Naive thymus-derived CD8-positive, alpha-beta T cell (primary cell): ENCODE results near the gene CD300LB. TPM values are rescaled to one million over a fixed set of nuclear protein-coding genes. Genes with fewer than 3 reads are reported as not detected.
"Not testable (repeated sequence)": the region's sequence is repeated elsewhere in the genome, so short reads cannot be mapped to it uniquely, and the experiment has no call there.

Experiments used
- ATAC-seq, 2 donors: fragments of 150-1000 bp; cut with Tn5 transposase in 1 of 2; sonication (Bioruptor Pico), chemical (Tn5 transposase) in 1 of 2; 1 replicate in 1 of 2; 2 replicates in 1 of 2; pipeline ENCODE4 v1.10.0; 2021; ENCODE audit warnings: mild to moderate bottlenecking in 2 of 2, moderate library complexity in 2 of 2
- POLR2A ChIA-PET: fragments of 350-600 bp; sonication (Branson Sonifier 250); formaldehyde crosslinking; loops from one replicate; lab custom pipeline; 2021; ENCODE audit warnings: antibody characterized with exemption; lab: Charles Lee
- DNase-seq, 10 donors: peaks; one replicate each; pipeline versions ENCODE4 v3.0.0 to v3.0.0-alpha.2; 2020 to 2022
- H3K27ac Mint-ChIP-seq, 10 donors: one replicate each; pipeline ENCODE4 v1.8.0; 2020 to 2022; ENCODE audit warnings: mild to moderate bottlenecking in 10 of 10, mixed read lengths in 10 of 10, moderate library complexity in 4 of 10, inconsistent platforms in 1 of 10
- H3K27me3 Mint-ChIP-seq, 5 donors: one replicate each; pipeline ENCODE4 v1.8.0; 2021 to 2022; ENCODE audit warnings: mixed read lengths in 5 of 5
- H3K36me3 Mint-ChIP-seq, 3 donors: one replicate each; pipeline ENCODE4 v1.8.0; 2020 to 2022; ENCODE audit warnings: mixed read lengths in 3 of 3, mild to moderate bottlenecking in 2 of 3, inconsistent platforms in 1 of 3
- H3K4me1 Mint-ChIP-seq, 4 donors: one replicate each; pipeline ENCODE4 v1.8.0; 2021 to 2022; ENCODE audit warnings: mixed read lengths in 4 of 4
- H3K4me3 Mint-ChIP-seq, 10 donors: one replicate each; pipeline ENCODE4 v1.8.0; 2020 to 2022; ENCODE audit warnings: mild to moderate bottlenecking in 10 of 10, mixed read lengths in 10 of 10, moderate library complexity in 6 of 10, inconsistent platforms in 1 of 10
- H3K9me3 Mint-ChIP-seq, 9 donors: one replicate each; pipeline ENCODE4 v1.8.0; 2020 to 2022; ENCODE audit warnings: mixed read lengths in 9 of 9, mild to moderate bottlenecking in 3 of 9, inconsistent platforms in 1 of 9, moderate library complexity in 1 of 9
- polyA plus RNA-seq, 3 donors: library from polyadenylated mRNA; unstranded; fragments of 300-500 nt; fragmentation: Illumina TruSeq; gene quantifications; one replicate each; pipeline ENCODE4 v1.2.3, GENCODE V29; 2021
- total RNA-seq, 8 experiments: library from RNA in 2 of 8; stranded (reverse) in 2 of 8; gene quantifications; one replicate each; pipeline ENCODE4 v1.2.3 and lab custom pipeline; 2021 to 2026

CD300LB gene
- not detected for total RNA-seq
- polyA plus RNA-seq: under 1 TPM in 1 of 3 donors, not detected in 2; 0.22 TPM
- 0 to 0.08 (median 0) reads per million in 6 experiments for total RNA-seq (lab: John Stamatoyannopoulos, UW)

DNA sequence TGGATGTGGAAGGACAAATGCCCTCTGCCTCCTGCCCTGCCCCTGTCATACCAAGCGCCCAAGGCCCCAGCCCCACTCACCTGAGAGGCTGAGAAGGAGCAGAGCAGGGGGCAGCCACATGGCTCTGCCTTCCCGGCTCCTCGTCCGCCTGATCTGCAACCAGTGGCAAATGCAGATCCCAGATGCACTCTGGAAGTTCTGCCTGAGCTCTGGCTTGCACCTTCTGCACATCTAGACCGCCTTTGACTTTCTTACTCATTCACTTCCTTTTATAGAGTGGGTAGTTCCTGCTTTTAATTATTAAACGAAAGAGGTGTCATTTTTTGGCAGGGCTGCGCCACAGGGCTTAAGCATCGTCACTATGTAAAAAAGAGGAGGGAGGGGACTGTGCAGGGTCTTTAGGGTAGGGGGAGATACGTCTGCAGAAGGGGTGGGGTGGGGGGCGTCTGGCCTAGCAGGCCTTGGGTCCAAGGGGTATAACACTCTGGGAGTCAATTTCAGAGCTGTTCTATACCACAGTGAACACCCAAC is at the start of gene CD300LB:
TSS of gene CD300LB (minus strand) at position 245 of the 531 bp plus-strand sequence. CDS start at position 120, 125 bp downstream.
- no peak for ATAC-seq
- DNase-seq: no peak
- H3K27me3 Mint-ChIP-seq: peaks cover 9 to 45% (median 25%) of the 10 kb centered on the region in 5 donors
- POLR2A ChIA-PET: no interaction called here
- H3K4me3 Mint-ChIP-seq: peak within 1 kb of the TSS in 4 of 10 donors; percentile 2 to 83 (median 16)
- H3K4me1 Mint-ChIP-seq: peaks cover 5 to 32% (median 10%) of the 10 kb centered on the region in 4 donors
- peak within 1 kb of the TSS in 2 of 10 donors; percentile 22 to 61 for H3K27ac Mint-ChIP-seq
- H3K36me3 Mint-ChIP-seq: no peaks in the 10 kb centered on the region
- no peaks in the 10 kb centered on the region for H3K9me3 Mint-ChIP-seq

DNA sequence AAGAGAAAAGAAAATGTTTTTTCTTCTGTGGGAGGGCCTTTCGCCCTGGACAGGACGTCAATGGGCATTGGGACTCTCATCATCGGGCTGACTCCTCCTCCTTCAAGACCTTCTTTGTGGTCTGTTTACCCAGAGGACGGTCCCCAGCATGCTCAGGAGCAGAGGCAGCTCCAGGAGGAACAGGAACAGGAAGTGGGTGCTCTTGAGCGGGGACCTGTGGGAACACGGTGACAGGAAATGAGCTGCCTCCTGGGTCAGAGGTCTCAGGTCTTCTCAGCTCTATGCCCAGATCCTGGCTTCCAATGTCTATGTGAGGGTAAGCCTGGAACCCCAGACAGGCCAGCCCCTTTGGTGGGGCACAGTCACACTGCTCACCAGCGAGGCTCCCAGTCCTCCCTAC is 48.6 kb upstream of the CD300LB start:
- POLR2A ChIA-PET: no interaction called here
- H3K36me3 Mint-ChIP-seq: no peaks in the 10 kb centered on the region
- no peak for ATAC-seq
- peak overlapping the region in 3 of 10 donors; percentile 27 to 73 (median 40) for H3K27ac Mint-ChIP-seq
- DNase-seq: no peak
- H3K27me3 Mint-ChIP-seq: peaks cover 0 to 8% (median 3%) of the 10 kb centered on the region in 5 donors
- H3K4me3 Mint-ChIP-seq: peak overlapping the region in 3 of 10 donors; percentile 25 to 62 (median 55)
- peaks cover 0 to 4% (median 0%) of the 10 kb centered on the region in 9 donors for H3K9me3 Mint-ChIP-seq
- peaks cover 11 to 19% (median 15%) of the 10 kb centered on the region in 4 donors for H3K4me1 Mint-ChIP-seq

DNA sequence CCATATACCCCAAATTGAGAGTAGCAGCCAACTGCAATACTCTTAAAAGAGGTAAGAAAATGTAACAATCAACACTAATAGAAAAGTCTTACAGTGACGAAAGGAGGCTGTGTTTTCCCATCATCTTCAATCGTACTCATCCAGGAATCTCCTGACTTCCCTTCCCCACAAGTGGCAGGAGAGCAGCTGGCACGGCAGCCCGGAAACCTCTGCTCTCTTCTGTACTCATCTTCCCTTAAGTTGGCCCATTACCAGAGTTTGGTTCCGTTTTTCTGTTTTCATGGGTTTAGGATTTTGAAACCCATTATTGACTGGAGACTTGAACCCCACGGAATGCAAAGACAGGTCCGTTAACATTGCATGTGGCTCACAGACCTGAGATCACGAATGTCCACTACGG is 47.7 kb upstream of the CD300LB start:
- no peaks in the 10 kb centered on the region for H3K9me3 Mint-ChIP-seq
- H3K27ac Mint-ChIP-seq: peak overlapping the region in 1 of 10 donors; percentile 55
- peaks cover 0 to 6% (median 5%) of the 10 kb centered on the region in 5 donors for H3K27me3 Mint-ChIP-seq
- peaks cover 11 to 19% (median 15%) of the 10 kb centered on the region in 4 donors for H3K4me1 Mint-ChIP-seq
- H3K36me3 Mint-ChIP-seq: no peaks in the 10 kb centered on the region
- POLR2A ChIA-PET: no interaction called here
- H3K4me3 Mint-ChIP-seq: peak overlapping the region in 2 of 10 donors; percentile 2 to 32
- no peak for DNase-seq
- ATAC-seq: no peak

DNA sequence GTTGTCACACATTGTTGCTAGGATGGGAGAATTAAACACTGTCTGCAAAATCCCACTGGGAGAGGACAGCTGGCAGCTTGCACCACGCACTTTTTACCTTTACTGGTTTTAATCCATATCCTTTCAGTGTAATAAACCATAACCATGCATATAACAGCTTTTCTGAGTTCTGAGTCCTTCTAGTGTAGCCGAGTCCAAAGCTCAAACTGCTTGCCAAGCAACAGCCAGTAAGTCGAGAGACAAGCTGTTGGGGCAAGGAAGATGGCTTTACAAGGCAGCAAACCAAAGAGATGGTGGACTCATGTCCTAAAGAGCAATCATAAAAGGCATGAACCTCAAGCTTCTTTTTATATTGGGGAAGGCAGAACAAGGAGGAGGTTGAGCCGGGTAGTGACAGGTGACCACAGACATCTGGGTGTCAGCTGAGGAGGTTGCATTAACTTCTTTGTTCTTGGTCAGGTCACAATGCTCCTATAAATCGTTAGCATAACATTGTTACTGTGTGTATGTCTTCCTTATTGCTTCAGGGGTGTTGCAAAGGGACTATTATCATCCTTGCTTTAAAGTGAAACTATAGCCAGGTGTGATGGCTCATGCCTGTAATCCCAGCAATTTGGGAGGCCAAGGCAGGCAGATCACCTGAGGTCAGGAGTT is 43.3 kb upstream of the CD300LB start:
- POLR2A ChIA-PET: no interaction called here
- Mint-ChIP-seq H3K27me3 (peaks cover 5 to 13% (median 11%) of the 10 kb centered on the region in 5 donors), H3K27ac (no peak overlapping the region)

DNA sequence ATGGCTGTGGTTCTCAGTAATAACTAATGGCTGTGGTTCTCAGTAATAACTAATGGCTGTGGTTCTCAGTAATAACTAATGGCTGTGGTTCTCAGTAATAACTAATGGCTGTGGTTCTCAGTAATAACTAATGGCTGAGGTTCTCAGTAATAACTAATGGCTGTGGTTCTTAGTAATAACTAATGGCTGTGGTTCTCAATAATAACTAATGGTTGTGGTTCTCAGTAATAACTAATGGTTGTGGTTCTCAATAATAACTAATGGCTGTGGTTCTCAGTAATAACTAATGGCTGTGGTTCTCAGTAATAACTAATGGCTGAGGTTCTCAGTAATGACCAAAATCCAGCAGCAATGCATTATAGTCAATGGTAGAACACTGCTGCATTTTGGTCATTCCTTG is 42.4 kb upstream of the CD300LB start:
- H3K36me3 Mint-ChIP-seq, H3K27ac Mint-ChIP-seq, H3K4me3 Mint-ChIP-seq, ATAC-seq, DNase-seq, H3K4me1 Mint-ChIP-seq, POLR2A ChIA-PET, H3K9me3 Mint-ChIP-seq: not testable (repeated sequence)
- H3K27me3 Mint-ChIP-seq: peaks cover 11 to 23% (median 17%) of the 10 kb centered on the region in 5 donors

More for the DNA sequence above, 43.3 kb upstream of the CD300LB start:
- Mint-ChIP-seq H3K4me1 (peaks cover 4 to 7% (median 6%) of the 10 kb centered on the region in 4 donors), H3K9me3 (no peaks in the 10 kb centered on the region), H3K4me3 (no peak overlapping the region), H3K36me3 (peaks cover 0 to 3% (median 0%) of the 10 kb centered on the region in 3 donors)
- no peak for DNase-seq
- no peak for ATAC-seq

DNA sequence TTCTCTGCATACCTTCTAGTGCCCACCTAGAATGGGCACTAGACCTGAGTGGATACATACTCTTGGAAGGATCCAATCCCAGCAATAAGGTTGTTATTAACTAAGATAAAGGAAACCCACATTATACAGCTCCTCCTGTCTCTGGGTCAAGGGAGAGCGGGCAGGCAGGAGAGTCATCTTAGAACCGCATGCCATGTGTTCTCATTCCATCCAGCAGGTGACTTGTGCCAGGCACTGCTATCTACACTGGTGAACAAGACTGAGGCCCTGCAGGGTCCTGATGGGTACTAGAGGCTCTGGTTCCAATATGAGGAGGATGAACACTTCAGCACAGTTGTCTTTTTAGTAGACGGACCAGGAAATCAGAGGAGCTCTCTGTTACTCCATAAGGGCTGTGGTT is 41.9 kb upstream of the CD300LB start:
- no peak for DNase-seq
- ATAC-seq: no peak
- H3K4me3 Mint-ChIP-seq: no peak overlapping the region
- peaks cover 5 to 11% (median 8%) of the 10 kb centered on the region in 4 donors for H3K4me1 Mint-ChIP-seq
- H3K9me3 Mint-ChIP-seq: no peaks in the 10 kb centered on the region
- H3K27me3 Mint-ChIP-seq: peaks cover 16 to 28% (median 22%) of the 10 kb centered on the region in 5 donors
- H3K27ac Mint-ChIP-seq: no peak overlapping the region
- peaks cover 0 to 3% (median 0%) of the 10 kb centered on the region in 3 donors for H3K36me3 Mint-ChIP-seq
- POLR2A ChIA-PET: no interaction called here

DNA sequence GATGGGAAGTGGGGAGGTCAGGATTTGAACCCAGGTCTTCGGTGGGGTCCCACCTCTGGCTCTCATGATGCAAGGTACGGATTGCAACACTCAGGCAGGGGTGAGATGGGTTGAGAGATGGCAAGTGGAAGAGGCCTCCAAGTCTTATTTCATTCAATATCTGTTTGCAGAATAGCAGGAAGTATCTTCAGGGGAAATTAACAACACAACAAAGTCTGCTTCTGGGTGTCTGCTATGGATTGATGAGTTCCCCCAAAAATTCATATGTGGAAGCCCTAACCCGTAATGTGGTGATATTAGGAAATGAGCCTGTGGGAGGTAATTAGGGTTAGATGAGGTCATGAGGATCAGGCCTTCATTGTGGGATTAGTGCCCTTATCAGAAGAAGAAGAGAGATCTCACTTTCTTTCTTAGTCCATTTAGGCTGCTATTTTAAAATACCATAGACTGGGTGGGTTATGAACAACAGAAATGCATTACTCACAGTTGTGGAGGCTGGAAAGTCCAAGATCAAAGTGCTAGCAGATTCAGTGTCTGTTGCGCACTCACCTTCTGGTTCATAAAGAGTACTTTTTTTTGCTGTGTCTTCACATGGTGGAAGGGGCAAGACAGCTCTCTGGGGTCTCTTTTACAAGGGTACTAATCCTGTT is 40.5 kb upstream of the CD300LB start:
- POLR2A ChIA-PET: no interaction called here
- Mint-ChIP-seq H3K36me3 (peaks cover 0 to 3% (median 0%) of the 10 kb centered on the region in 3 donors), H3K9me3 (no peaks in the 10 kb centered on the region), H3K27ac (no peak overlapping the region), H3K27me3 (peaks cover 24 to 32% (median 28%) of the 10 kb centered on the region in 5 donors), H3K4me1 (peaks cover 5 to 11% (median 7%) of the 10 kb centered on the region in 4 donors), H3K4me3 (no peak overlapping the region)
- no peak for DNase-seq
- ATAC-seq: no peak

DNA sequence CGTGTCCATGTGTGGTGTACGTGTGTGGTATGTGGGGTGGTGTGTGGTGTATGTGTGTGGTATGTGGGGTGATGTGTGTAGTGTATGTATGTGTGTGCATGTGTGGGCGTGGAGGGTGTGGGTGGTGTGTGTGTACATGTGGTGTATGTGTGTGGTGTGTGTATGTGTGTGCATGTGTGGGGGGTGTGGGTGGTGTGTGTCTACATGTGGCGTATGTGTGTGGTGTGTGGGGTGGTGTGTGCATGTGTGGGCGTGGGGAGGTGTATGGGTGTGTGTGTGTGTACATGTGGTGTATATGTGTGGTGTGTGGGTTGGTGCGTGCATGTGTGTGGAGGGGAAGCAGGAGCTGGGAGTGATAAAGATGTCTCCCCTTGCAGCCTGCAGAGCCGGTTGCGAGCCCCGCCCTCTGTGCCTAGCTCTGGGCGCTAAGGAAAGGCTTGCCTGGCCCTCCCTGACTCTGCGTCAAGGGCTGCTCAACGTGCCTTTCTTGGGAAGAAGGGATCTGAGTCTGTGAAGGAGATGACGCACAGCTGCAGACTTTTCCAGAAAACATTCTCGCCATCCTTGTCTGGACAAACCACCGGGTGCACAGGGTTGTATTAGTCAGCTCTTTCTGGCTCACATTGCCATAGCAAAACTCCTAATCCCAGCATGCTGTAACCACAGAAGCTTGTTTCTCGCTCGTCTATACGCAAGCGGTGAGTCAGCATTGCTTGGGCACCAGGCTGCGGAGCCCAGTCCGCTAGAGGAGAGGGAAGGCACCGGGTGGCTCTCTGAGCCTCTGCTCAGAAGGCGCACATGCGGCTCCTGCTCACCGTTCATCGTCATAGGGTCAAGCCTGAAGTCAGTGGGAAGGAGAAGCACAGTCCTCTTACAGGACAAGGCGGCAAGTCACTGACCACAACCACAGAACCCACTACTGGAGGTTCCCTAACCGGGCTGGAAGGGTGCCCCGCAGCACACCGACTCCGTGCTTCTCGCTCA is 38.0 kb upstream of the CD300LB start:
- Mint-ChIP-seq H3K4me3 (no peak overlapping the region), H3K9me3 (no peaks in the 10 kb centered on the region), H3K27me3 (peaks cover 19 to 41% (median 32%) of the 10 kb centered on the region in 5 donors), H3K36me3 (peaks cover 0 to 3% (median 0%) of the 10 kb centered on the region in 3 donors), H3K4me1 (peaks cover 5 to 11% (median 7%) of the 10 kb centered on the region in 4 donors), H3K27ac (no peak overlapping the region)
- DNase-seq (no peak), ATAC-seq (no peak)
- POLR2A ChIA-PET: no interaction called here

DNA sequence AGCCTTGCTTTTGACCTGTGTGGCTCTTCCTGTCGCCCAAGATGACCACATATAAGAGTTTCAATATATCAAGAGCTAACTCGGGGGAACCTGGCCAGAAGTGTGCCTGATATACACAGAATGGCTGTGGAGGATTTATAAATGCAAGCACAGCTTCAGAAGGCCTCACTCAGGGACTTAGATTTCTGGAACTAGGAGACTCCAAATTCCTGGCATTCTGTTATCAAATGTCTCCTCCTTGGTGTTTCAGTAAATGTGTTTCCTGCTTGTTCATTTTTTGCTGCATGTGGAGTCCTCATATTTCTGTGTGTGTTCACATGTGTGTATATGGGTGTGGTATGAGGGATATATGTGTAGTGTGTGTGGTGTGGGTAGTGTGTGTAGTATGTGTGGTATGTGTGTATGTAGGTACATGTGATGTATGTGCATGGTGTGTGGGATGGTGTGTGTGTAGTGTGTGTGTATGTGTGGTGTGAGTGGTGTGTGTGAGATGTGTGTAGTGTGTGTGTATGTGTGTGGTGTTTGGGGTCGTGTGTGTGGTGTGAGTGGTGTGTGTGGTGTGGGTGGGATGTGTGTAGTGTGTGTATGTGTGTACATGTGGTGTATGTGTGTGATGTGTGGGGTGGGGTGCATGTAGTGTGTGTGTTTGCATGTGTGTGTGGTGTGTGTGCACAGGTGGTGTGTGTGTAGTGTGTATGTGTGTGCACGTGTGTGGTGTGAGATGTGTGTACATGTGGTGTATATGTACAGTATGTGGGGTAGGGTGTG is 37.0 kb upstream of the CD300LB start:
- no peak for DNase-seq
- H3K27ac Mint-ChIP-seq: peak overlapping the region in 1 of 10 donors; percentile 79
- peaks cover 5 to 12% (median 8%) of the 10 kb centered on the region in 4 donors for H3K4me1 Mint-ChIP-seq
- ATAC-seq: no peak
- POLR2A ChIA-PET: no interaction called here
- peaks cover 19 to 44% (median 32%) of the 10 kb centered on the region in 5 donors for H3K27me3 Mint-ChIP-seq
- no peaks in the 10 kb centered on the region for H3K9me3 Mint-ChIP-seq
- no peak overlapping the region for H3K4me3 Mint-ChIP-seq
- H3K36me3 Mint-ChIP-seq: peaks cover 0 to 3% (median 0%) of the 10 kb centered on the region in 3 donors

DNA sequence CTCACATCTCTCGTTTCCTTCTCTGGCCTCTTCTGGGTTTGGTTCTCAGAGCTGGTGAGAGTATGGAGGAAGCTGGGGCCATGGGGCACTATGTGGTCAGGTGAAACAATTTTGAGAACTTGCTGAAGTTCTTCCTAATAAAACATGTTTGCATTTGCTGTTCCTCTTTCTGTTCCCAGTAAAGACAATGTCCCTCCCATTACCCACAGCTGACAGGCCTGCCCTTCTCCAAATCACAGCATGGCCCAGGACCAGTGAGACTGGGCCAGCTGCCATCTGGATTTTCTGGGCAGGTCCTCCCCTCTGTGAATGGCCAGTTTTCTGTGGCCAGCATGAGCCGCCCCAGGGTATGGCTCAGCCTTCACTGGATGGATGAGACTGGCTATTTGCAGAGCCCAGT is 36.1 kb upstream of the CD300LB start, which contains the start of gene CD300H:
TSS of gene CD300H (minus strand) at position 113 of the 400 bp plus-strand sequence.
- H3K36me3 Mint-ChIP-seq: peaks cover 0 to 3% (median 0%) of the 10 kb centered on the region in 3 donors
- no peak for ATAC-seq
- peaks cover 19 to 47% (median 32%) of the 10 kb centered on the region in 5 donors for H3K27me3 Mint-ChIP-seq
- POLR2A ChIA-PET: no interaction called here
- H3K9me3 Mint-ChIP-seq: no peaks in the 10 kb centered on the region
- no peak for DNase-seq
- no peak within 1 kb of the TSS for H3K27ac Mint-ChIP-seq
- H3K4me1 Mint-ChIP-seq: peaks cover 5 to 14% (median 8%) of the 10 kb centered on the region in 4 donors
- H3K4me3 Mint-ChIP-seq: peak within 1 kb of the TSS in 1 of 10 donors; percentile 57

DNA sequence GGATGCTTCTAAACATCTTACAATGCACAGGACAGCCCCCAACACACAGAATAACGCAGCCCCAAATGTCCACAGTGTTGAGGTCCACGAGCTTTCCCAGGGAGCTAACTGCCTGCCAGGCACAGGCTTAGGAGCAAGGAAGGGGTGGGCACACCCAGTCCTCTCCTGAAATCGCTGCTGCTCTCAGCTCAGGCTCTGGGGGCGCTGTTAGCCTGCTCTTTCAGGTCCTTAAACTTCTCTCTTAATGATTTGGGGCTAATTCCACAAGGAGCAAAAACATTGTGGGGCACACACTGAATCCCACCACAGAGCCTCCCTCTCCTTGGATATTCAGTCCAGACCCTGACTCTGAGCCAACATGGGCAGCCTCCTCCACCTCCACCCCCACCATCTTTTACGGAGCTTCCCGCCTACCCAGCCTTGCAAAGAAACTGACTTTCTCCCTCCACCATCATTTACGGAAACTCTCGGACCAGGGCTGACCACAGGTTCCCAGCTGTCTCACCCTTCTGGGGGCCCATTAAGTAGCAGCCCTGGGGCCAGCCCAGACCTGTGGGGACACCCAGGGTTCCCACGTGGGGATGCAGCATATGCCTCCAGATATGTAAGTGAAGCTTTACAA is 35.0 kb upstream of the CD300LB start:
- peaks cover 23 to 49% (median 32%) of the 10 kb centered on the region in 5 donors for H3K27me3 Mint-ChIP-seq
- POLR2A ChIA-PET: no interaction called here
- no peaks in the 10 kb centered on the region for H3K9me3 Mint-ChIP-seq
- H3K36me3 Mint-ChIP-seq: no peaks in the 10 kb centered on the region
- DNase-seq (peak in 4 of 10 donors; percentile 6 to 28 (median 20)), ATAC-seq (peak in 1 of 2 donors; percentile 42)
- peaks cover 5 to 14% (median 12%) of the 10 kb centered on the region in 4 donors for H3K4me1 Mint-ChIP-seq
- peak overlapping the region in 1 of 10 donors; percentile 57 for H3K4me3 Mint-ChIP-seq
- no peak overlapping the region for H3K27ac Mint-ChIP-seq
